ENCODE data around the gene TFPI2.

The TFPI2 gene

DNA sequence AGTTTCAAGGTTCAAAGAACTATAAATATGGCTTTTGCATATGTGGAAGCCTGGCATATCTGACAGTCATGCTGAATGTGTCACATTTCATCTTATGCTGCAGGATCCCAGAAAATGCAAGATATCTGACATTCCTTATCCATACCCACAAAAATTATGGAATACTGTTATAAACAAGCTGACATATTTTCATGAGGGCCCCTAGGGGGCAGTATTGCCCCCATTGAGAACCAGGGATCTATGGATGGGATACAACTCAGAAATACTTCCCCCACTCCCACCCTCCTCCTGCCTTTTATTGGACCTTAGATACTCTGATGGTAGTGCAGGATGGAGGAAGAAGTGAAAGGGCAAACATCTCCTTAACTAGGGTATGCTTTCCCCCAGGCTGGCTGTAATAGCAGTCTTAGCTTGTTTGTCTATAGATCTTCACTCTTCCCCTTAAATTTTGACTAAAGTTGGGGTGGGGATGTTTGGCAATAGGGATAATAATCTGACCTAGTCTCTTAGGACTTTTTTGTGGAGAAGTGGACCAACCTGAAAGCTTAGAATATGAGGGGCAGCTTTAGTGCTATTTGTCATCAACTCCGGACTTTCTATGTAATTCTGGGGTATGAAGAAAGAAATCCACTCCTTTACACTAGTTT lies 12.3 kb upstream of the TFPI2 start:
- FAIRE-seq: peak; percentile 23

DNA sequence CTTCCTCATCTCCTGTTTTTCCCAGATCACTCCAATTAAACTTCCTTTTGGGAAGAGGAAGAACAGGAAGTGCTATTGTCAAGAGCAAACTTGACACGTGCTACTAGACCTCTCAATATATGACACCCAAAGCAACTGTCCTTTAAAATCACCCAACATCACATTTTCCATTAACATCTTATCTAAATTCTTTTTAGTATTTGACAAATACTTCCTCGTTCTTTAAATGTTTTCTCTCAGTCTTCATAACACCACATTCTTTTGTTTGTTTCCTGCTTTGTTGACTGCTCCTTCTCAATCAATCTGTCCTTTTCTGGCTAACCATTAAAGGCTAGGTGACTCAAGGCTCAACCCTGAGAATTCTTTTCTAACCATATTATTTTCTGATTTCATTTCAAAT lies 7.1 kb upstream of the TFPI2 start:
- FAIRE-seq: no peak

DNA sequence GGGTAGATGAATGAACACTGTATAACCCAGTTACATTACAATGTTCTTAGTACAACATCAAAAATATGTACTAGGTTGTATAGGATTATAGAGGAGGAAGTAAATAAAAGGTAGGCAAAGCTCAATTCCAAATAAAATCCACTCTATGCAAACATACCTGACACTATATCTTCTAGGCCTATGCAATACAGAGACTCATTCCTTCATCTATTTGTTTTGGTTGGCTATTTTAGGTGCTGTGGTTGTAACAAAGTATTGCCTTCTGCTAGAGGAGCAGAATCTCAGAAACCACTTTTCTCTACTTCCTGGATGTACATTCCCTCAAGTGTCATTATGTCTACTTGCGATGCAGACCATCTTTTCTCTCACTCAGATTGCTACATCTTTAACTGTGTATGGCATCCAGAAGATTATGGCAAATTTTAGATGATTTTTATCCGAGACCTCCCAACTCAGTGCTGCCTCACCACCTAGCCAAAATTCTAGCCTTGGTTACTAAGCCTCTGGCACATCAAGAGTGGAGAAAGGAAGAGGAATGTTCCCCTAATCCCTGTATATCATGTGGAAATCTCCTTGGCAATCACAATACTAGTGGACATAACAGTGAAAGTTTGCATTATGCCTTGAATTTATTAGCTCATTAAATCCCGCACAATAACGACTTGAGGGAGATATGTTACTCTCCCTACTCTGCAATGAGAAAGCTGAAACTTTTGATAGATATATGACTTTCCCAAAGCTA lies 5.5 kb upstream of the TFPI2 start:
- FAIRE-seq: no peak

DNA sequence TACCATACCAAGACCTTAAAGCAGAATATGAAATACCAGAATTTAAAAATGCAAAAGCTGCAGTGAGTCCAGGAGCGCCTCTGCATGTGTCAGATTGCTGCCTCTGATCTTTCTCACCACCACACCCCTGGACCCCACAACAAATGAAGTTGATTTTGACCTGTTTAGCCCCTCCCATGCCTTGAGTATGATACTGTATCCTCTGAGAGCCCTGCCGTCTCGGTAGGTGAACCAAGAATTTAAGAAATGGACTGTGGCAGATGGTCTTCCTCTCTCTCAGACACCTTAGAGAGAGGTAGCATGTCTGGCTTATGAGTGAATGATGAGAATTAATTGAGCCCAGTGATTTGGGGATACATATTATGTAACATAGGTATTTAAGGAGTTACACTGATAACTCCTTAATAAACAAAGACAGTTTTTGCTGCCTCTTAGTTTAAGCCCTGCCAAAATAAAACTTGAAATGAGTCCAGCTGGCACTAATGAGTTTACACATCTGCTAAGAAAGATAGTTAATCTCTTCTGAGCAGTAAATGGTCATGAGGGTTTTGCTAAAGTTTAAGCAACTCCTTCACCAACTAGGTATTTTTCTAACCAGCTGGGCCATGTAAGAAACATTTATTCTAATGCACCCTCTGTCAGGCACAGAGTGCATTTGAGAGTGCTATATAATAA lies 4.5 kb upstream of the TFPI2 start:
- FAIRE-seq: no peak

DNA sequence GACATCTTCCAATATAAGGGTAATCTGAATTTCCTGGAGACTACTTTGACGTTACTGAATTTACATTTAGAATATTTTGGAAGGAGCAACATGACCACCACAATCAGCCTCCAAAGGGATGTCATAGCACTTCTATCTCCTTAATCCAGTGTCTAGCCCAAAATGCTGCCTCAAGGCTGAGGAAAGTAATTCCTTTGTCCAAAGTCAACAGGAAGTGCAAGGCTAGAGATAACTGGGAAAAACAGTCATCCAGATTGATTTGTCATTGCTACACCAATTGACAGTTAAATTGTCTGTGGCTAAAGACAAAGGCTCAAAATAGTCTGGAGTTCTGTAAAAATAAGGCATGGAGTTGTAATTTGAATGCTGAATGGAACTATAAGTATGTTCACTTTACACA lies 3.9 kb upstream of the TFPI2 start:
- no peak for FAIRE-seq

DNA sequence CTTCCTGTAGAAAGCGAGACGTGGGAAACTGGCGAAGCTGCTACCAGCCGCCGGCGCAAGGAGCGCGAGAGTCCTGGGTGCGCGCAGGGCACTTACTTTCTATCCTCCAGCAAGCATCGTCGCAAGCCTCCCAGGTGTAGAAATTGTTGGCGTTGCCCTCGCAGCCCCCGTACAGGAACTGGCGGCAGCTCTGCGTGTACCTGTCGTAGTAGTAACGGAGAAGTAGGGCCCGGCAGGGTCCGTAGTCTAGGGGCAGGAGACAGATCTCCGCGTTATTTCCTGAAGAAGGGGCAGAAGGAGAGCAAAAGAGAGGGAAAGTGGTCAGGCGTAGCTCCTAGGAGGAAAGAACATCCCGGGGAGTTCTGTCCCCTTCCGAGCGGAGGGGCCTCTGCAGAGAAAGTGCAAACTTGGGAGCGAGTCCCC lies 501 bp downstream of the TFPI2 start:
- no peak for FAIRE-seq

DNA sequence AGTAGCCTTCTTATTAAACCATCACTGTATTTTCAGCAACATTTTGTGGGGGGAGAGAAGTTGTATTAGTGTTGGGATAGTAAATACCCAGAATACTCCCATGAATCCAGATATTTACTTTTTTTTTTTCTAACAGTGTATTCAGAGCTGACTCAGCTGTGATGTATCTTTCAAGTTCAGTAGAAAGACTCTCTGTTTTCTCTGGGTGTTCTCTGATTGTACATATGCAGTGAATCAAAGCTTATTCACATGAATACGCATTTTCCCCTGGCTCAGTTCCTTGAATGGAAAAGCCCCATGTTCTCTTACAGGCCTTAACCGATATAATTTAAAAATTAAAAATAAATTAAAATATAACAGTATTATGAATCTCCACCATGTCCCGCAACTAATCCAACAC lies 1.3 kb downstream of the TFPI2 start:
- FAIRE-seq: no peak

DNA sequence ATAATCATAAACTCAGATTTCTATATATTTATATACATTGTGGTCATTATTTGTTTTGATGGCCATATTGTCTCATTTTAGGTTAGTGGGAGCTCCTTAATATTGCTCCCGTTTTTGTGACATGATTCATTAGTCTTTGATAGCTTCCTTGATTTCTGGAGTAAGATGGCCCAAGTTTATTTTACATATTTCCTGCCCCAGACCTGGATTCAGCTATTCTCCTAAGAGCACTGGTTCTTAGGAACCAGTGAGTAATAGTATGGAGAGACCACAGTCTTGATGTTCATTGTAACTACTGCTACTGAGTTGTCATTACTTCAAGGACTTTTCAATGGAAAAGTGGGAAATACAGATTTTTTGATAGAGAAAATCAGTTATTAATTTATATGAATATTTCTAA lies 6.0 kb downstream of the TFPI2 start:
- FAIRE-seq: peak; percentile 13

DNA sequence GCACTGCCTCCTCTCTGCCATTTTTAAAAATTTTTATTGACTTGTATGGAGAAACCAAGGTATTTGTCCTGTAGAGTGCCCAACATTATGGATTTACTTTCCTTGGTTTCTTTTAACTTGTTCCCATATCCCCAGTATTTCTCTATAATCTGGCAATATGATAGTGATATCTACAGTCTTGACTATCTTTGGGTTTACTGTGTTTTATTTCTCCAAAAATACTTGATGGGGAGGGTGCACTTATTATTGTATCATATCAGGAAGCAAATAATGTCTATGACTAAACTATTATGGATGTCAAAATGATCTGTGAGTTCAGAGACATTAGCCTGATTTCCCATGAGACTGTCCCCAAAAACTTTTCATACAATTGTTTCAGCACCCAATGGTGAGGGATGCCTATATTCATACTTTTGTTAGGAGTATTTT lies 6.6 kb downstream of the TFPI2 start:
- no peak for FAIRE-seq

DNA sequence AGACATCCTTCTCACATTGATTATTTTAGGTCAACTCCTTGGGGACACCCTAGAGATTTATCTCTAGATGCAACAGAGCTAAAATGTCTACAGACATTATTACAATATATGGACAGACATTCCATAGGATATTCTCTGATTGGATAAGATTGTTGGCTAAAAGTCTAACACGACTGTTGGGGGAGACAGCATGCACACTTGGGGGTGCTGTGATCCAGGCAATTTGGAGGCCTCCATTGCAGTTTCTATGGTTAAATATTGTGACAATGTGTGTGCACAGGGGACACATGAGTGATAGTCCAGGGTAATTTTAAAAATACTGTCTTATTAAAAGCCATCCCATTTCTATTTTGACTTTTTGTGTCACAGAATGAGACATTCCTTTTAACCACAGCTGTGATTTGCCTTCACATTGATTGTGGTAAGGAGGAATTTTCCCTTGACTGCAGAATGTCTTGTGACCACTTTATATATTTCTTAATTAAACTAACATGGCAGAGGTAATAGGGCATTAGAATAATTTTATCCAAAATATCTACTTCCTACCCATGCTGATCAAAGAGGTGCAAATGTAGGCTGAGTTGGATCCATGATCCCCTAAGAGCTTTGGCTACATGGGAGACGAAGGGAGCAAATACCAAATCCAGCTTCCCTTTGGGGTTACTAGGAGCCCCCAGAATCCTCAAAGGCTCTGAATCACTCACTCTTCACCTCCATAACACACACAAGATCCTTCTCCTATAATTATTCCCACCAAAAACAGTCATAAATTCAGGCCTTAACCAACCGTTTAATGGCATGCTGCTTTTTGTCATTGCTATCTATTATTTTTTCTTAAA lies 7.3 kb downstream of the TFPI2 start:
- FAIRE-seq: no peak

DNA sequence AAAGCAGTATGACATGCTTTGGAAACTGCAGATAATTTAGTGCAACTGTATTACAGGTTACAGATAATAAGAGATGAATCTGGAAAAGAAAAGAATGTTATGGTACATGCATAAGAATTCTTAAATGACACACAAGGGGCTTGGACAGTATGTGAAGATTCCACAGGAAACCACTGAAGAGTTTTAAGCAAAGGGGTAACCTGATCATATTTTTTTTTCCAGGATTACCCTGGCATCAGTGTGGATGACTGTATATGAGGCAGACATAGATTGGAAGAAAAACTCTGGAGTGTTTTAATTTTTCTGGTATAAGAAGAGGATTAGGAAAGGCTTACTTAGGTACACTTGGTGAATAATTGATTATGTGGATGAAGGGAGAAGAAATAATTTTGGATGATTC lies 8.1 kb downstream of the TFPI2 start:
- no peak for FAIRE-seq

DNA sequence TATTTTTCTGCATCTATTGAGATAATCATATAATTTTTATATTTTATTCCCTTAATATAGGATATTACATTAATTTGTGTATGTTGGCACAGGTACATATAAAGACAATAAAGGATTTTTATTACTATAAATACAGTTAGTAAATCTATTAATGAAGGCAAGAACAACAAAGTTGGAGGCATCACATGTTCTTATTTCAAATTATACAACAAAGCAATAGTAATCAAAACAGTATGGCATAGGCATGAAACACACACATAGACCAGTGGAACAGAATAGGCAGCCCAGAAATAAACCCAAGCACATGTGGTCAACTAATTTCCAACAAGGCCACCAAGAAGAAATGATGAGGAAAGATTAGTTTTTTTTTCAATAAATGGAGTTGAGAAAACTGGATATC lies 11.2 kb downstream of the TFPI2 start:
- no peak for FAIRE-seq

DNA sequence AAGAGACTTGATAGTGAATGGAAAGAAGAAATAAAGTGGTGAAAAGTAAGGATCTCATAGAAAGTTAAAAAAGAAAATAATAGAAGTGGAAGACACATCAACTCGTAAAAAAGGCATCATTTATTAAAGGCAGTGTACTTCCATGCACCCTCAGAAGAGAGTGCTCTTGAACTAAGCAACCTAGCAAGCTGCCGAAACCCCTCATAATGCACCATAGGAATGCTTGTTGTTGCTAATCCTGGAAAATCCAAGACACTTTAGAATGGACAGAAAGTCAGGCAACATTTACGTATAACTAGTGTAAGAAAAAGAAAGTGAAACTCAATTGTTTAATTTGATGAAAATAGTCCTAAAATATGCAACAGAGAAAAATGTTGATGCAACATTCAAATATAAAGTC lies 12.8 kb downstream of the TFPI2 start:
- FAIRE-seq: no peak

DNA sequence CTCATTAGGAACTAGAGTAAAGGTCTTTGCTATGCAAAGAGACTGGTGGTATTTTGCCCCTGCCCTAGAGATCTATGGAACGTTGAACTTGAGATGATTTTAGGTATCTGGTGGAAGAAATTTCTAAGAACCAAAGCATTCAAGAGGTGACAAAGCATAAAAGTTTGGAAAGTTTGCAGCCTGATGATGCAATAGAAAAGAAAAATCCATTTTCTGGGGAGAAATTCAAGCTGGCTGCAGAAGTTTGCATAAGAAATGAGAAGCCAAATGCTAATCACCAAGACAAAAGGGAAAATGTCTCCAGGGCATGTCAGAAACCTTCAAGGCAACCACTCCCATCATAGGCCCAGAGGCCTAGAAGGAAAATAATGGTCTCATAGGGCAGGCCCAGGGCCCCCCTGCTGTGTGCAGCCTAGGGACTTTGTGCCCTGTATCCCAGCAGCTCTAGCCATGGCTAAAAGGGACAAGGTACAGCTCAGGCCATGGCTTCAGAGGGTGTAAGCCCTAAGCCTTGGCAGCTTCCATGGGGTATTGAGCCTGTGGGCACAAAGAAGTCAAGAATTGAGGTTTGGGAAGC lies 16.5 kb downstream of the TFPI2 start:
- FAIRE-seq: no peak

DNA sequence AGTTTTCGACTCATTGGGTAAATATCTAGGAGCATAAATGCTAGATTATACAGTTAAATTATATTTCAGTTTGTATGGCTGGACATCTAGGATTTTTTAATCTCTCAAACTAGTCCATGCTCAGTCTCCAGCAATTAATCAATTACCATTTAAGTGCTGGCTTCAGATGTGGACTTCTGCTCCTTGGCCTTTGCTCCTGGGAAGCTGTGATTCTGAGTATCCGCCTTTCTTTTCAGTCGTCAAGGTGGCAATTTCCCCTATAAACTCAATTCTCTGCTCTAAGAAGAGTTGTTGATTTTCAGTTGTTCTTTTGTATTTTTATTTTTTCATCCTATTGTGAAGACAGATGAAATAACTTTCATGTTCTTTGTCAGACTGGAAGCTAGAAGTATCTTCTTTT lies 23.7 kb downstream of the TFPI2 start:
- FAIRE-seq: no peak

DNA sequence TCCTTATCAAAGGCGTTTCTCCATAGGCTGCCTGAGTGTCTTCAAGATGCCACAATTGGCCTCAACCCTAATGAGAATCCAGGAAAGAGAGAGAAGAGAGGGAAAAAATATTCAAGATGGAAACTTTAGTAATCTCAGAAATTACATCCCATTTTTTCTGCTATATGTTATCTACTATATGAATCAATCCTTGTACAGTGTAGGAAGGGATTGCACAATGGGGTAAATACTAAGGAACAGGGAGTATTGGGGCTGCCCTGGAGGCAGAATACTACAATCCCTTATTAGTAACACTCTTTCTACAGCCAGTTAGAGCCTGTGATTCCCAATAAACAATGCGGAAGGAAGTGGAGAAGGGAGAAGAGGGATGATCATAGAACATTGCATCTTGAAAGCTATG lies 27.9 kb downstream of the TFPI2 start:
- FAIRE-seq: no peak

DNA sequence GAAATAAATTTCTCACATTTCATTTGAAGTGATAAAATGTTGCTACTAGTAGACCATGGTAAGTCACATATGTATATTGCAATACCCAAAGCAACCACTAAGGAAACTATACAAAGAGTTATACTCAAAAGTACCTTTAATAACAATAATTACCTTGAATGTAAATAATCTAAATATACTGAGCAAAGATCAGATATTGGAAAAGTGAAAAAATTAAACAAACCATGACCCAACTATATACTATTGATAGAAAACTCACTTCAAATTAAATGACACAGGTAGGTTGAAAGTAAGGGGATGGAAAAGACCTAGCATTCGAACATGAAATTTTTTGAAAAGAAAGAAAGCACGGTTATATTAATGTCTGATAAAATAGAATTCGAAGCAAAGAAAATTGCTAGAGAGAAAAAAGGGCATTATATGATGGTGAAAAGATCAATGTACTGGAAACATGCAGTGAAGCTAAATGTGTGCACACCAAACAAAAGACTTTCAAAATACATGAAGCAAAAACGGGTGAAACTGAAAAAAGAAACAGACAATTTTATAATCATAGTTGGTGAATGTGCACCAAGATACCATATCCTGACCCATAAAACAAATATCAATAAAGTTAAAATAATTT lies 29.1 kb downstream of the TFPI2 start:
- FAIRE-seq: peak; percentile 29

DNA sequence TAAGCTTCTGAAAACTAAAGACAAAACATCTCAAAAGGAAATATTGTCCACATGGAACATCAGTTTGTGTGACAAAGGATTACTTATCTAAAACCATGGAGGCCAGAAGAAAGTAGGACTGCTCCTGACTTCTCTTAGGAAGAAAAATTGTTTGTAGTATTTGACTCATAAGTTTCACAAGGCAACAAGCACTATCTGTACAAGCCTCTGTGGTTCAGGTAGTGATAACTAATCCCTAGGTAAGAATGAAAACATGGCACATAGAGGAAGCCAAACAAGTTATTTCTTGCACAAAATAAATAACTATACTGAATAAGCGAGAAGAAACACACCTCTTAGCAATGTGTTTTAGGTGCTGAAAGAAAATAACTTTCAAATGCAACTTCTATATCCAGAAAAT lies 30.3 kb downstream of the TFPI2 start:
- FAIRE-seq: no peak

DNA sequence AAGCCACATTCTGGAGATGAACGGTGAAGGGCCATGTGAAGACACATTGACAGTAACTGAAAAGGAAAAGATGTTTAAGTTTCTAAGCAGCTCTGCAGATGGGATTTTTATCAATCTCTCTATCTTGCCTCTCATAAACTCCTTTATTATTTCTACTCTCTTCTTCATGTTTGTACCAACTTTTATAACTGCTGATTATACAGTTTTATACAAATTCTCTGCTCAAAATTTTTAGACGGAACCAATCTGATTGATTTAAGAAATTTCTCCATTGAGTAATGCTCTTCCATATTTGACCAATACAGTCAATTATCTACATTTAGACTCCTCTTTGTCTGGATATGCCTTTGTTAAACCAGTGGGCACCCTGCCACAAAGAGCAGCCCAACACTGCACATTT lies 31.7 kb downstream of the TFPI2 start:
- no peak for FAIRE-seq

DNA sequence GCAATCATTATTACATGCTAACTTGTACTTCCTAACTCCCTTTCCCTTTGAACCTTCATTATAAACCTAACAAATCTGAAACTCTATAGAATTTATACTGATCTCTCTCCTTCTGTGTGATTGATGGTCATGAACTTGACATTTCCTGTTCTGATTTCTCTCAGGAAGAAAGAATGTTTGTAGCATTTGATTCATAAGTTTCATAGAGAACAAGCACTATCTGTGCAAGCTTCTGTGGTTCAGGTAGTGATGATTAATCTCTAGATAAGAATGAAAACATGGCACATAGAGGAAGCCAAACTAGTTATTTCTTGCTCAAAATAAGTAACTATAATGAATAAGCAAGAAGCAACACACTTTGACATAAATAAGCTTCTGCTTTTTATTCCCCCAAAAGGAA lies 34.2 kb downstream of the TFPI2 start:
- FAIRE-seq: no peak

DNA sequence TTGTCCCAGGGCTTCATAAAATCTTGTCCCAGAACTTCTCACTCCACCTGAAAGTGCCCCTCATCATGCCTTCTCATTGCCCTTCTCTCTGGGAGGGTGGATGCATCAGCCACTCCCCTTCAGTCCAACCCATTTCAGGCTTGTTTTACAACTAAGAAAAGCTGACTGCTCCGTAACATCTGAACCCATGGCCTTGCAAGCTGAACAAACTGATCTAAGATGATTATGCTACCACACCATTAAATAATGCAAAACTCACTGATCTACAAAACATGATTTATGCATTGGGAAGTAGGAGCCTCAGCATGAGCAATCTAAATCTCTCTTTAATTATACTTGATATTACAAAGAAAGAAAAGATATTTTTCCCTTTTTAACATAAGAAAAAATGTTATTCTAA lies 34.8 kb downstream of the TFPI2 start:
- FAIRE-seq: no peak

DNA sequence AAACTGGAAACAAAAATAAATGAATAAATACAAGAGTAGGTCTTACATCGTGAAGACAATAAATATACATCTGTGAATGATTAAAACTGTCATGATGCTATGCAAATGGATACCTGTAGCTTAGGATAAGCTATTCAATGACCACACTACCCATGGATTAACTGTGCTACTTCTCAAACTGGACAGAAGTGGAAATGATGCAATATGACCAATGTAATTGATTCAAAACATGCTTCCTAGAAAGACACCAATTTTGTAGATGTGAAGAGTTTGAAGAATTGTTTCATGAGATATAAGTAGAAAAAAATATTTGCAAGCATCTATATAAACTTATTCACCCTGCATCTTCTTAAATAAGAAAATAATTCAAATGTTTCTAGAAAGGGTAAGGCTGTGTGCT lies 36.1 kb downstream of the TFPI2 start:
- no peak for FAIRE-seq

DNA sequence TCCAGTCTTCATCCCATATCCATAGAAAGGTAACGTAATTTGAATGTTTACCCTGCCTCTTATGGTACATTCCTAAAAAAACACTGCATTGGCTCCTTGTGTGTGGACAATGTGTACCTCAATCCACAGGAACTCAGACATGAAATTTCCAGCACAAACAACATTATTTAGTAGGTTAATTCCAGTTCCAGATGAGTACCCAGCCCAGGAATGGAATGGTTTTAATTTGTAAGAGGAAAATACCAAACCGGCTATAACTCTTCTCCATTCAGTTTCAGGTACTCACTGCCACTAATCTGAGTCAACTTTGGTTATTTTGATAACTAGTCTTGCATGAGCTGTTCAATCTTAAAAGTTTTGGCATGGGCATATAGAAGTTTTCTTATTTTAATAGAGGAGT lies 39.0 kb downstream of the TFPI2 start:
- no peak for FAIRE-seq
